ENCODE measurements around the gene SORCS3. TPM values are rescaled to one million over a fixed set of nuclear protein-coding genes. Genes with fewer than 3 reads are reported as not detected.

The SORCS3 gene
- total and polyA plus RNA-seq, 10 of the 15 experiments (the other 5 are each of a cell fraction or from before 2014, with no cell fraction given) = 0.01 to 0.04 (median 0.02) TPM; not detected in 7

GRCh38 chr10:105148921-105149320 is 507.8 kb downstream of the SORCS3 start (continued):
- TF ChIP-seq, protein P1, sequence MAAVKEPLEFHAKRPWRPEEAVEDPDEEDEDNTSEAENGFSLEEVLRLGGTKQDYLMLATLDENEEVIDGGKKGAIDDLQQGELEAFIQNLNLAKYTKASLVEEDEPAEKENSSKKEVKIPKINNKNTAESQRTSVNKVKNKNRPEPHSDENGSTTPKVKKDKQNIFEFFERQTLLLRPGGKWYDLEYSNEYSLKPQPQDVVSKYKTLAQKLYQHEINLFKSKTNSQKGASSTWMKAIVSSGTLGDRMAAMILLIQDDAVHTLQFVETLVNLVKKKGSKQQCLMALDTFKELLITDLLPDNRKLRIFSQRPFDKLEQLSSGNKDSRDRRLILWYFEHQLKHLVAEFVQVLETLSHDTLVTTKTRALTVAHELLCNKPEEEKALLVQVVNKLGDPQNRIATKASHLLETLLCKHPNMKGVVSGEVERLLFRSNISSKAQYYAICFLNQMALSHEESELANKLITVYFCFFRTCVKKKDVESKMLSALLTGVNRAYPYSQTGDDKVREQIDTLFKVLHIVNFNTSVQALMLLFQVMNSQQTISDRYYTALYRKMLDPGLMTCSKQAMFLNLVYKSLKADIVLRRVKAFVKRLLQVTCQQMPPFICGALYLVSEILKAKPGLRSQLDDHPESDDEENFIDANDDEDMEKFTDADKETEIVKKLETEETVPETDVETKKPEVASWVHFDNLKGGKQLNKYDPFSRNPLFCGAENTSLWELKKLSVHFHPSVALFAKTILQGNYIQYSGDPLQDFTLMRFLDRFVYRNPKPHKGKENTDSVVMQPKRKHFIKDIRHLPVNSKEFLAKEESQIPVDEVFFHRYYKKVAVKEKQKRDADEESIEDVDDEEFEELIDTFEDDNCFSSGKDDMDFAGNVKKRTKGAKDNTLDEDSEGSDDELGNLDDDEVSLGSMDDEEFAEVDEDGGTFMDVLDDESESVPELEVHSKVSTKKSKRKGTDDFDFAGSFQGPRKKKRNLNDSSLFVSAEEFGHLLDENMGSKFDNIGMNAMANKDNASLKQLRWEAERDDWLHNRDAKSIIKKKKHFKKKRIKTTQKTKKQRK (IDR thresholded peaks at IDR 0.05; ENCODE audit: low read depth, low read length) = no peak
- TF ChIP-seq, protein P2, sequence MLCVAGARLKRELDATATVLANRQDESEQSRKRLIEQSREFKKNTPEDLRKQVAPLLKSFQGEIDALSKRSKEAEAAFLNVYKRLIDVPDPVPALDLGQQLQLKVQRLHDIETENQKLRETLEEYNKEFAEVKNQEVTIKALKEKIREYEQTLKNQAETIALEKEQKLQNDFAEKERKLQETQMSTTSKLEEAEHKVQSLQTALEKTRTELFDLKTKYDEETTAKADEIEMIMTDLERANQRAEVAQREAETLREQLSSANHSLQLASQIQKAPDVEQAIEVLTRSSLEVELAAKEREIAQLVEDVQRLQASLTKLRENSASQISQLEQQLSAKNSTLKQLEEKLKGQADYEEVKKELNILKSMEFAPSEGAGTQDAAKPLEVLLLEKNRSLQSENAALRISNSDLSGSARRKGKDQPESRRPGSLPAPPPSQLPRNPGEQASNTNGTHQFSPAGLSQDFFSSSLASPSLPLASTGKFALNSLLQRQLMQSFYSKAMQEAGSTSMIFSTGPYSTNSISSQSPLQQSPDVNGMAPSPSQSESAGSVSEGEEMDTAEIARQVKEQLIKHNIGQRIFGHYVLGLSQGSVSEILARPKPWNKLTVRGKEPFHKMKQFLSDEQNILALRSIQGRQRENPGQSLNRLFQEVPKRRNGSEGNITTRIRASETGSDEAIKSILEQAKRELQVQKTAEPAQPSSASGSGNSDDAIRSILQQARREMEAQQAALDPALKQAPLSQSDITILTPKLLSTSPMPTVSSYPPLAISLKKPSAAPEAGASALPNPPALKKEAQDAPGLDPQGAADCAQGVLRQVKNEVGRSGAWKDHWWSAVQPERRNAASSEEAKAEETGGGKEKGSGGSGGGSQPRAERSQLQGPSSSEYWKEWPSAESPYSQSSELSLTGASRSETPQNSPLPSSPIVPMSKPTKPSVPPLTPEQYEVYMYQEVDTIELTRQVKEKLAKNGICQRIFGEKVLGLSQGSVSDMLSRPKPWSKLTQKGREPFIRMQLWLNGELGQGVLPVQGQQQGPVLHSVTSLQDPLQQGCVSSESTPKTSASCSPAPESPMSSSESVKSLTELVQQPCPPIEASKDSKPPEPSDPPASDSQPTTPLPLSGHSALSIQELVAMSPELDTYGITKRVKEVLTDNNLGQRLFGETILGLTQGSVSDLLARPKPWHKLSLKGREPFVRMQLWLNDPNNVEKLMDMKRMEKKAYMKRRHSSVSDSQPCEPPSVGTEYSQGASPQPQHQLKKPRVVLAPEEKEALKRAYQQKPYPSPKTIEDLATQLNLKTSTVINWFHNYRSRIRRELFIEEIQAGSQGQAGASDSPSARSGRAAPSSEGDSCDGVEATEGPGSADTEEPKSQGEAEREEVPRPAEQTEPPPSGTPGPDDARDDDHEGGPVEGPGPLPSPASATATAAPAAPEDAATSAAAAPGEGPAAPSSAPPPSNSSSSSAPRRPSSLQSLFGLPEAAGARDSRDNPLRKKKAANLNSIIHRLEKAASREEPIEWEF (IDR thresholded peaks at IDR 0.05; ENCODE audit: insufficient replicate concordance, low read depth, low read length) = no peak
- TF ChIP-seq EGR1 (IDR thresholded peaks at IDR 0.05; ENCODE audit: borderline replicate concordance in 1 of 2, low read depth in 2 of 2, low read length in 2 of 2) = no peak

All from GM12878 (cell line).